ENCODE data around the gene NDUFB6. TPM values are rescaled to one million over a fixed set of nuclear protein-coding genes. Genes with fewer than 3 reads are reported as not detected.

NDUFB6 gene
- total RNA-seq, 1 experiment from 2014 or later, result 46.9 TPM

DNA sequence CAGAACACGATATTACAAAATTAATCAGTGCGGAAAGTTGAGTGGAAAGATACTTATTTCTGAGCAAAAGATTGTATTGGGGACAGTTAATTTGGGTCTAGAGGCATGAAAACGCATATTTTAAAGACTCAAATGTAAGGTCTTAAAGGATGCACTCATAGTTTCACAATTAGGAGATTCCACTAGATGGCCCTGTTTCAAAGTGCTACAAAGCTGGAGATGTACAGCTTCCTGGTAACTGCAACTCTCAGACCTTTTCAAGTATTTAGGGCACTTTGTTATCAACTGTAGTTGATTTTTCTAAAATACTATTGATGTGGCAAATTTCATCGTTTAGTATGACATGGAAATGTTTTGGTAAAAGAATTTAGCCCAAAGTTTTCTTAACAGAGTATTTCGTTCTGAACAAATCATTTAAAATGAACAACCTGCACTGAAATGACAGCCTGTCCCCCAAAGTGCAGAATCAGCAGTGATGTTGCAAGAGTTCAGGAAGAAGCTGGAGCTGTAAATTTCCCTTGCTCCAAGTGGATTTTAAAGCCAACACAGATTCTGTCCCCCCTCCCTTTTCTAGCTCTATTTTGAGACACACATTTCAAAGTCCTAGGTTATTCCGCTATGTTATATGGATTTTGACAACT lies 16.2 kb upstream of the NDUFB6 start:
- intact Hi-C loops (cut with micrococcal nuclease; ENCODE audit: unreplicated experiment), result loop anchor here (2.0 to 10.0 kb wide), 2 partner anchors 116 to 380 kb away; no protein-coding TSS in a partner anchor
- no peaks in the 10 kb centered on the region for H3K27me3 ChIP-seq (ENCODE audit: insufficient read depth, low read depth)
- H2AFZ ChIP-seq, result no peak overlapping the region
- BruUV-seq (replicated peaks), result no TSS peak
- no peak overlapping the region for H3K4me2 ChIP-seq
- H3K27ac ChIP-seq, result no peak overlapping the region
- no peak overlapping the region for H3K4me3 ChIP-seq
- no peaks in the 10 kb centered on the region for H3K9me3 ChIP-seq (ENCODE audit: insufficient read depth, low read depth)
- no peaks in the 10 kb centered on the region for H3K36me3 ChIP-seq (ENCODE audit: low read depth)
- TF ChIP-seq, protein P1, sequence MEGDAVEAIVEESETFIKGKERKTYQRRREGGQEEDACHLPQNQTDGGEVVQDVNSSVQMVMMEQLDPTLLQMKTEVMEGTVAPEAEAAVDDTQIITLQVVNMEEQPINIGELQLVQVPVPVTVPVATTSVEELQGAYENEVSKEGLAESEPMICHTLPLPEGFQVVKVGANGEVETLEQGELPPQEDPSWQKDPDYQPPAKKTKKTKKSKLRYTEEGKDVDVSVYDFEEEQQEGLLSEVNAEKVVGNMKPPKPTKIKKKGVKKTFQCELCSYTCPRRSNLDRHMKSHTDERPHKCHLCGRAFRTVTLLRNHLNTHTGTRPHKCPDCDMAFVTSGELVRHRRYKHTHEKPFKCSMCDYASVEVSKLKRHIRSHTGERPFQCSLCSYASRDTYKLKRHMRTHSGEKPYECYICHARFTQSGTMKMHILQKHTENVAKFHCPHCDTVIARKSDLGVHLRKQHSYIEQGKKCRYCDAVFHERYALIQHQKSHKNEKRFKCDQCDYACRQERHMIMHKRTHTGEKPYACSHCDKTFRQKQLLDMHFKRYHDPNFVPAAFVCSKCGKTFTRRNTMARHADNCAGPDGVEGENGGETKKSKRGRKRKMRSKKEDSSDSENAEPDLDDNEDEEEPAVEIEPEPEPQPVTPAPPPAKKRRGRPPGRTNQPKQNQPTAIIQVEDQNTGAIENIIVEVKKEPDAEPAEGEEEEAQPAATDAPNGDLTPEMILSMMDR (conservative IDR thresholded peaks at IDR 0.05), result peak; percentile 65
- no peak for TF ChIP-seq EZH2 (IDR thresholded peaks at IDR 0.05; ENCODE audit: low read depth)
- DNase-seq, result peak; percentile 3 to 55
- H4K20me1 ChIP-seq (ENCODE audit: insufficient read depth), result no peaks in the 10 kb centered on the region
- H3K4me1 ChIP-seq (replicated peaks; ENCODE audit: insufficient read depth), result peaks cover 20% of the 10 kb centered on the region
- ChIA-PET CTCF (interaction anchor here (0.7 to 1.3 kb wide), 2 partner anchors 379 to 467 kb away, joined by 3 to 4 read pairs; no protein-coding TSS in a partner anchor), POLR2A (ENCODE audit: unreplicated experiment) (interaction anchor here (0.7 kb wide), 3 partner anchors 86 to 675 kb away, joined by 3 to 5 read pairs (median 4); partner anchors contain the start of gene BAG1)
- no peaks in the 10 kb centered on the region for H3K79me2 ChIP-seq (ENCODE audit: low read depth)
- H3F3A ChIP-seq (ENCODE audit: insufficient read depth, low read depth), result peaks cover 14% of the 10 kb centered on the region
- no peaks in the 10 kb centered on the region for H3K9me2 ChIP-seq (ENCODE audit: insufficient read depth)

DNA sequence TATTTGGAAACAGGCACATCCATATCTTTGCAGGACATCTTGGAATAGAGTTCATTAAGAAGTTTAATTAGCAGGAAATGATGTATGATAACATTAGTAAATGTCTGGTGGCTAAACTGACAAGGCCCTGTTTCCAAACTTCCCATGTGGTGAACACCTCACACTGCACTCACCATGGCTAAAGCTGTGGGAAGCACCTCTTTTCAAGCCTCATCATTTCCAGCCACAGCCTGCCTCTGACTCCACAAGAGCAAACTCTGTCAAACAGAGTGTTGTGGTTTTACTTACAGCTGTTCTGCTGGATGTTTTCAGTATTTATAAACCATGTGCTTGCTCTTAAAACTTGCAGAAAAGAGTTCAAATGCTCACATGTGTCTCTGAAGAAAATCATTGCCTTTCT lies 14.9 kb upstream of the NDUFB6 start:
- intact Hi-C loops (cut with micrococcal nuclease; ENCODE audit: unreplicated experiment), result loop anchor here (2.0 to 10.0 kb wide), 2 partner anchors 117 to 381 kb away; no protein-coding TSS in a partner anchor
- H3K4me3 ChIP-seq, result no peak overlapping the region
- H3K4me2 ChIP-seq, result no peak overlapping the region
- no peak for TF ChIP-seq EZH2 (IDR thresholded peaks at IDR 0.05; ENCODE audit: low read depth)
- TF ChIP-seq, protein P1 (conservative IDR thresholded peaks at IDR 0.05), result no peak
- H2AFZ ChIP-seq, result no peak overlapping the region
- no peaks in the 10 kb centered on the region for H4K20me1 ChIP-seq (ENCODE audit: insufficient read depth)
- DNase-seq, result no peak
- CTCF ChIA-PET, result no interaction called here
- peaks cover 14% of the 10 kb centered on the region for H3F3A ChIP-seq (ENCODE audit: insufficient read depth, low read depth)
- BruUV-seq (replicated peaks), result no TSS peak
- no peaks in the 10 kb centered on the region for H3K79me2 ChIP-seq (ENCODE audit: low read depth)
- H3K27me3 ChIP-seq (ENCODE audit: insufficient read depth, low read depth), result no peaks in the 10 kb centered on the region
- H3K4me1 ChIP-seq (replicated peaks; ENCODE audit: insufficient read depth), result peaks cover 20% of the 10 kb centered on the region
- H3K9me3 ChIP-seq (ENCODE audit: insufficient read depth, low read depth), result no peaks in the 10 kb centered on the region
- POLR2A ChIA-PET (ENCODE audit: unreplicated experiment), result no interaction called here
- no peaks in the 10 kb centered on the region for H3K9me2 ChIP-seq (ENCODE audit: insufficient read depth)
- no peak overlapping the region for H3K27ac ChIP-seq
- H3K36me3 ChIP-seq (ENCODE audit: low read depth), result no peaks in the 10 kb centered on the region

DNA sequence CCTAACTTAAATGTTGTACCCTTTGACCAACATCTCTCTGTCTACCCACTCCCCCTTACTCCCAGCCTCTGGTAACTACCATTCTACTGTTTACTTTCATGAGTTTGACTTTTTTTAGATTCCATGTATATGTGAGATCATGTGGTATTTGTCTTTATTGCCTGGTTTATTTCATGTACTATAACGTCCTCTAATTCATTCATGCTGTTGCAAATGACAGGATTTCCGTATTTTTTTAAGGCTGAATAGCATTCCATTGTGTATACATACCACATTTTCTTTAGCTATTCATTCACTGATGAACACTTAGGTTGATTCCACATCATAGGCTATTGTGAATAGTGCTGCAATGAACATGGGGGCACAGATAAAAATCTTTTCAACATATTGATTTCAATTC lies 11.8 kb upstream of the NDUFB6 start:
- no peak for TF ChIP-seq EZH2 (IDR thresholded peaks at IDR 0.05; ENCODE audit: low read depth)
- TF ChIP-seq, protein P1 (conservative IDR thresholded peaks at IDR 0.05), result no peak
- Histone ChIP-seq H4K20me1 (ENCODE audit: insufficient read depth) (no peaks in the 10 kb centered on the region), H3K4me2 (no peak overlapping the region), H3K36me3 (ENCODE audit: low read depth) (no peaks in the 10 kb centered on the region), H3F3A (ENCODE audit: insufficient read depth, low read depth) (no peaks in the 10 kb centered on the region), H3K4me3 (no peak overlapping the region), H2AFZ (no peak overlapping the region), H3K27me3 (ENCODE audit: insufficient read depth, low read depth) (no peaks in the 10 kb centered on the region), H3K9me2 (ENCODE audit: insufficient read depth) (no peaks in the 10 kb centered on the region), H3K4me1 (replicated peaks; ENCODE audit: insufficient read depth) (peaks cover 5% of the 10 kb centered on the region; the same call in 1 of the 2 replicates), H3K79me2 (ENCODE audit: low read depth) (no peaks in the 10 kb centered on the region), H3K9me3 (ENCODE audit: insufficient read depth, low read depth) (no peaks in the 10 kb centered on the region), H3K27ac (no peak overlapping the region)
- ChIA-PET POLR2A (ENCODE audit: unreplicated experiment) (no interaction called here), CTCF (interaction anchor here (0.7 kb wide), 1 partner anchor 70 kb away, joined by 4 read pairs; no protein-coding TSS in a partner anchor)
- intact Hi-C loops (cut with micrococcal nuclease; ENCODE audit: unreplicated experiment), result loop anchor here (5.0 to 10.0 kb wide), 2 partner anchors 120 to 643 kb away; no protein-coding TSS in a partner anchor
- DNase-seq, result no peak
- BruUV-seq (replicated peaks), result no TSS peak

Data from PC-9 (cell line).